Common myeloid progenitor, CD34-positive (primary cell): ENCODE data around the gene NTM.

Experiments used
- CTCF ChIA-PET: fragments of 350-600 bp; sonication (Branson Sonifier 250); formaldehyde crosslinking; loops from one replicate; lab custom pipeline; 2021; ENCODE audit warnings: antibody characterized with exemption; lab: Charles Lee
- POLR2A ChIA-PET: fragments of 350-600 bp; sonication (Branson Sonifier 250); formaldehyde crosslinking; loops from one replicate; lab custom pipeline; 2021; ENCODE audit warnings: antibody characterized with exemption; lab: Charles Lee
- DNase-seq, 3 donors: peaks; one replicate each; pipeline versions ENCODE4 v3.0.0 to v3.0.0-alpha.2; 2013
- H3K27ac ChIP-seq, 2 experiments: 1 replicate in 1 of 2; 2 replicates in 1 of 2; pipeline ENCODE4 v1.7.0; 2013; ENCODE audit warnings: inconsistent platforms in 2 of 2, low read length in 2 of 2, mild to moderate bottlenecking in 2 of 2, low read depth in 1 of 2, moderate library complexity in 1 of 2; ENCODE audit not compliant: severe bottlenecking in 2 of 2, insufficient read depth in 1 of 2, poor library complexity in 1 of 2
- H3K27me3 ChIP-seq, 5 experiments: replicated peaks in 2 of 5; 1 replicate in 3 of 5; 2 replicates in 2 of 5; pipeline versions ENCODE4 v1.6.1 to v1.7.0; 2013; ENCODE audit warnings: low read length in 4 of 5, mild to moderate bottlenecking in 2 of 5, moderate library complexity in 2 of 5, inconsistent platforms in 1 of 5; ENCODE audit not compliant: insufficient read depth in 5 of 5, control insufficient read depth in 4 of 5
- H3K36me3 ChIP-seq, 4 experiments: 1 replicate in 2 of 4; 2 replicates in 2 of 4; pipeline versions ENCODE4 v1.6.1 to v1.7.0; 2013; ENCODE audit warnings: low read length in 3 of 4, control low read depth in 1 of 4, mild to moderate bottlenecking in 1 of 4; ENCODE audit not compliant: control insufficient read depth in 4 of 4, insufficient read depth in 4 of 4
- H3K4me1 ChIP-seq, 4 experiments: 1 replicate in 3 of 4; 2 replicates in 1 of 4; pipeline versions ENCODE4 v1.6.1 to v1.7.1; 2013; ENCODE audit warnings: low read length in 3 of 4, mild to moderate bottlenecking in 3 of 4, control low read depth in 1 of 4, inconsistent platforms in 1 of 4, moderate library complexity in 1 of 4; ENCODE audit not compliant: control insufficient read depth in 4 of 4, insufficient read depth in 4 of 4; ENCODE audit errors: control extremely low read depth in 1 of 4
- H3K4me3 ChIP-seq, 7 experiments: 1 replicate in 4 of 7; 2 replicates in 3 of 7; pipeline versions ENCODE4 v1.5.1 to v1.7.0; 2013; ENCODE audit warnings: mild to moderate bottlenecking in 7 of 7, low read length in 6 of 7, moderate library complexity in 6 of 7, inconsistent platforms in 2 of 7, low read depth in 2 of 7, control low read depth in 1 of 7; ENCODE audit not compliant: insufficient read depth in 4 of 7, control insufficient read depth in 1 of 7; ENCODE audit errors: extremely low read depth in 1 of 7
- H3K9me3 ChIP-seq, 5 experiments: 1 replicate in 4 of 5; 2 replicates in 1 of 5; pipeline versions ENCODE4 v1.6.1 to v1.7.1; 2013; ENCODE audit warnings: low read length in 4 of 5, mild to moderate bottlenecking in 2 of 5, inconsistent platforms in 1 of 5, low read depth in 1 of 5, moderate library complexity in 1 of 5; ENCODE audit not compliant: control insufficient read depth in 4 of 5, insufficient read depth in 2 of 5; ENCODE audit errors: control extremely low read depth in 1 of 5
- WGBS: methylation state at CpG from one replicate; pipeline ENCODE4 v1.1.5; 2013; ENCODE audit not compliant: insufficient coverage; 5-methylcytosine and 5-hydroxymethylcytosine counted together

Gene NTM

DNA sequence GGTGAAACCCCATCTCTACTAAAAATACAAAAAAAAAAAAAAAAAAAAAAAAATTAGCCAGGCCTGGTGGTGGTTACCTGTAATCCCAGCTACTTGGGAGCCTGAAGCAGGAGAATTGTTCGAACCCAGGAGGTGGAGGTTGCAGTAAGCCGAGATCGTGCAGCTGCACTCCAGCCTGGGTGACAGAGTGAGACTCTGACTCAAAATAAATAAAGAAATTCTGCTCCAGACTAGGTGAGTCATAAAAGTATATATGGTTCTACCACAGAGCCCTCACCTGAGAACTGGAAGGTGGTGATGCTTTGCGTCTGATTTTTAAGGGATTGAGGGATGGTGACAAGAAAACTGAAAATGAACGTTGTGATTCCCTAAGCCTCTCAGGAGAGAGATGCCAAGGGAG lies 58.4 kb downstream of the NTM start:
- Histone ChIP-seq H3K36me3 (no peaks in the 10 kb centered on the region), H3K27ac (no peak overlapping the region), H3K27me3 (peaks cover 0 to 4% (median 0%) of the 10 kb centered on the region in 5 experiments), H3K4me1 (peaks cover 0 to 2% (median 0%) of the 10 kb centered on the region in 4 experiments), H3K9me3 (no peaks in the 10 kb centered on the region), H3K4me3 (no peak overlapping the region)
- WGBS: 100% methylated on average over 5 of the region's 5 CpGs
- ChIA-PET POLR2A (no interaction called here), CTCF (no interaction called here)
- no peak for DNase-seq

DNA sequence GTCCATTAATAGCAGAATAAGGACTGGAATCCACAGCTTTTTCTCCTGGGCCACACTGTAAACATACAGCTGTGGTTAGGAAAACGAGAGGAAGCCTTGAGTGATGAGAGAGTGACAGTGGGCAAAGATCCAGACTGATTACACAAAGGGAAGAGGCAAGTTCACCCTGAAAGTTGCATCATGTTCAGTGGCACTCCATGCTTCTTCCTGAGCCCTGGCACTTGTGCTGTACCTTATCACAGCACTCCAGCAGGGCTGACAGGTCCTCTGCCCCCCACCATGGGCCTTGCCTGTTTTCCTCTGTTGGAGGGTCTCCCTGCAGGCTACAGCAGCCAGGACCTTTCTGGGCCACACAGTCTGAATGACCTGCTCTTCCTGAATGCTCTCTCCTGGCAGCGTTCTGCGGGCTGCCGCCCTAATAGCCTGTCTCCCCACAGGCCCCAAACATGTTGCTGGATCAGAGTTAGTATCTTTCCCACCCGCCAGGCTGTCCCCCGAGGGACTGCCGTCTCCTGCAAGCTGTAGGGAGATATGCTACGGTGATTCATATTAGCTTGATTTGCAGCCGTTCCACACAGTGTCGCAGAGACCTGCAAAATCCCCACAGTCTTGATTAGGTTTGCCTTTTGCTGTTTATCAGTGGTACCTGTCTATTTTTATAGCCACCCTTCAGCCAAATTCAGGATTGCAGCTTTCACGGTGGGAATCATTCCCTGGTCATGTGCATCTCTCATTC lies 60.2 kb downstream of the NTM start:
- POLR2A ChIA-PET: no interaction called here

GRCh38 chr11:131441051-131441810 lies 70.8 kb downstream of the NTM start:
- WGBS: 96% methylated on average over 3 of the region's 5 CpGs
- Histone ChIP-seq H3K9me3 (peaks cover 0 to 5% (median 3%) of the 10 kb centered on the region in 5 experiments), H3K4me3 (no peak overlapping the region), H3K27ac (no peak overlapping the region), H3K36me3 (no peaks in the 10 kb centered on the region), H3K27me3 (no peaks in the 10 kb centered on the region), H3K4me1 (no peaks in the 10 kb centered on the region)
- POLR2A ChIA-PET: no interaction called here
- CTCF ChIA-PET: no interaction called here
- no peak for DNase-seq

More for the DNA sequence above, 60.2 kb downstream of the NTM start:
- Histone ChIP-seq H3K27ac (no peak overlapping the region), H3K4me3 (no peak overlapping the region), H3K27me3 (peaks cover 0 to 4% (median 0%) of the 10 kb centered on the region in 5 experiments), H3K4me1 (peaks cover 0 to 2% (median 0%) of the 10 kb centered on the region in 4 experiments), H3K9me3 (no peaks in the 10 kb centered on the region), H3K36me3 (no peaks in the 10 kb centered on the region)
- DNase-seq: no peak
- CTCF ChIA-PET: no interaction called here
- WGBS: 37% methylated on average over 9 of the region's 11 CpGs

DNA sequence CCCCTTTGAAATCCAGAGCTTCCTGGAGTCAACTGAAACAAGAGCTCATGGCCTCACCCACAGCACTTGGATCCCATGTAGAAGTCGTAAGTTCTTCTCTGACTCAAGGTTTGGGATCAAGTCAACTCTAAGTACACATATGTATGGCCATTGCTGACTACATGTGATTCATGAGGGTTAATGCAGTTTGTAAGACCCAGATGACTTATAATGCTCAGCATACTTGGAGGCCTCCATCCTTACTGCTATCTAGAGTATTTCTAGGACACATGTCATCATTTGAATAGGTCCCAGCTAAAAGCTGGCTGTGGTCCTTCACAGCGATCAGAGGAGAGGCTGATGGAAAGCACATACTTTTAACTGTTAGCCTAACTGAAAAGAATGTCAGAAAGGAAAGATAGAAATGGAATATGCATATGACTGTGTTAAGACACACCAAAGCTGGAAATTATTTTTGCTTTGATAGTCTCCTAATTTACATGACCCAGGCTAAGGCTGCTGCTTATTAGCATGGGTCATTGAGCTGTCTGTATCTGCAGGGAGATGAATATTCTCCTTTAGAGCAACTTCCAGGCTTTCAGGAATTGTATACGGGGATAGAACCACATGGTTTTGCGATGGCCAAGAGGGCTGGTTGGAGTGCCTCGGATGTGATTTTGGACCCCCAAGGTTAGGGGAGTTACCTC lies 76.3 kb downstream of the NTM start:
- H3K27ac ChIP-seq: no peak overlapping the region
- no peaks in the 10 kb centered on the region for H3K36me3 ChIP-seq
- no peaks in the 10 kb centered on the region for H3K4me1 ChIP-seq
- DNase-seq: no peak
- no peak overlapping the region for H3K4me3 ChIP-seq
- no peaks in the 10 kb centered on the region for H3K27me3 ChIP-seq
- ChIA-PET CTCF (no interaction called here), POLR2A (no interaction called here)
- WGBS: 93% methylated on average over 4 of the region's 5 CpGs
- H3K9me3 ChIP-seq: no peaks in the 10 kb centered on the region

DNA sequence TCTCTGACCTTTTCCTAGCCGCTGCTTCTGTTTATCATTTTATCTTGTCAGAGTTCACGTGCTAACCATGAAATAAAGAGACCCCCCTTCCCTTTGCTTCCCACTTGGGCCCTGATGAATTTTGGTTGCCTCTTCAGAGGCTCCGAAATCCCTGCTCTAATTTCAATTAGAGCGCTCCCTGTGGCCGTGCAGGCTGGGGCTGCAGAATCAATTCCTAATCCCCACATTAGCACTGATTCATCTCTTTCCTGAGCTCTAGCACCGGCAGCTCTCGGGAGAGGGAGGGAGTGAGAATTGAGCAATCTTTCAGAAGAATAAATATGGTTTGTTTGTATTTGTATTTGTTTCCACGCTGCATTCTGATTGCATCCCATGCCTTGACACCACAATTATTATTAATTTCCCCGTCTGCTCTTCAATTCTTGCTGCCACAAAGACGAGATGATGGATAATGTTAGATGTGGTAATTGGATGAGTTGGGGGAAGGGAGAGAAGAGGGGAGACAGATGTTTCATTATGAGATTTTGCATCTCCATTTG lies 76.9 kb downstream of the NTM start:
- Histone ChIP-seq H3K4me3 (no peak overlapping the region), H3K9me3 (no peaks in the 10 kb centered on the region), H3K36me3 (no peaks in the 10 kb centered on the region), H3K4me1 (no peaks in the 10 kb centered on the region), H3K27me3 (peaks cover 0 to 1% (median 0%) of the 10 kb centered on the region in 5 experiments), H3K27ac (no peak overlapping the region)
- DNase-seq: no peak
- WGBS: 84% methylated on average over 3 of the region's 10 CpGs
- ChIA-PET CTCF (no interaction called here), POLR2A (no interaction called here)

GRCh38 chr11:131447898-131448297 lies 77.5 kb downstream of the NTM start:
- ChIA-PET POLR2A (no interaction called here), CTCF (no interaction called here)
- no peak overlapping the region for H3K27ac ChIP-seq
- H3K27me3 ChIP-seq: peaks cover 0 to 1% (median 0%) of the 10 kb centered on the region in 5 experiments
- H3K9me3 ChIP-seq: no peaks in the 10 kb centered on the region
- no peaks in the 10 kb centered on the region for H3K36me3 ChIP-seq
- 93% methylated on average over 11 of the region's 11 CpGs for WGBS
- H3K4me1 ChIP-seq: no peaks in the 10 kb centered on the region
- H3K4me3 ChIP-seq: no peak overlapping the region
- DNase-seq: no peak
